HepG2 (cell line): ENCODE results near the gene KRTAP10-2. TPM values are rescaled to one million over a fixed set of nuclear protein-coding genes. Genes with fewer than 3 reads are reported as not detected.
A peak's percentile ranks its signal among the peaks of the same experiment; 100 is the strongest.

Experiments used
- AGO1 ChIP-seq: fragments of 200-400 bp; formaldehyde crosslinking; IDR thresholded peaks from 2 replicates; pipeline ENCODE4 v1.6.1; 2017; ENCODE audit warnings: mild to moderate bottlenecking, low read depth, low read length, moderate library complexity; ENCODE audit not compliant: poor library complexity, severe bottlenecking
- CCDC6 ChIP-seq: sonication (generic); formaldehyde crosslinking; IDR thresholded peaks from 2 replicates; pipeline ENCODE4 v1.8.1; 2022; ENCODE audit warnings: mild to moderate bottlenecking, missing genetic modification reagents, moderate library complexity
- CREB1 ChIP-seq, 2 experiments: fragments of 450-650 bp in 1 of 2; IDR thresholded peaks; 2 replicates each; pipeline ENCODE4 v1.6.1; 2016 to 2017; ENCODE audit warnings: control low read depth in 1 of 2, mild to moderate bottlenecking in 1 of 2, missing compliant biosample characterization in 1 of 2, missing genetic modification characterization in 1 of 2
- GABPB1 ChIP-seq: IDR thresholded peaks from 2 replicates; pipeline ENCODE4 v1.6.1; 2016; ENCODE audit warnings: mild to moderate bottlenecking, missing genetic modification reagents, moderate library complexity, missing compliant biosample characterization
- KAT8 ChIP-seq: IDR thresholded peaks from 2 replicates; pipeline ENCODE4 v1.6.1; 2016; ENCODE audit warnings: missing genetic modification reagents, missing compliant biosample characterization
- KDM3A ChIP-seq: IDR thresholded peaks from 2 replicates; pipeline ENCODE4 v1.6.1; 2018; ENCODE audit warnings: low read depth, missing compliant biosample characterization
- NFYC ChIP-seq: IDR thresholded peaks from 2 replicates; pipeline ENCODE4 v1.6.1; 2016; ENCODE audit warnings: missing genetic modification reagents, missing compliant biosample characterization
- SALL2 ChIP-seq: sonication (generic); formaldehyde crosslinking; IDR thresholded peaks from 2 replicates; pipeline ENCODE4 v1.8.1; 2023; ENCODE audit warnings: mild to moderate bottlenecking, missing genetic modification reagents, inconsistent platforms
- ZFAT ChIP-seq: sonication (generic); formaldehyde crosslinking; conservative IDR thresholded peaks from 2 replicates; pipeline ENCODE4 v1.8.1; 2023; ENCODE audit warnings: missing genetic modification reagents, inconsistent platforms
- ZNF33A ChIP-seq: sonication (generic); formaldehyde crosslinking; IDR thresholded peaks from 2 replicates; pipeline ENCODE4 v1.5.1; 2020; ENCODE audit warnings: missing genetic modification reagents, mild to moderate bottlenecking, moderate library complexity, borderline replicate concordance
- ZNF496 ChIP-seq: sonication (generic); formaldehyde crosslinking; IDR thresholded peaks from 2 replicates; pipeline ENCODE4 v1.8.1; 2023; ENCODE audit warnings: mild to moderate bottlenecking, moderate library complexity, missing genetic modification reagents; ENCODE audit not compliant: insufficient replicate concordance
- polyA plus RNA-seq, 8 experiments: library from polyadenylated mRNA; depleted of rRNA in 3 of 8; stranded (reverse) in 7 of 8; unstranded in 1 of 8; fragments of >200 nt; fragmentation: Illumina TruSeq in 4 of 8; extraction: Trizol in 4 of 8; gene quantifications; 2 replicates each; pipeline versions ENCODE4 v1.2.1 to v1.2.3, GENCODE V29; 2011 to 2016; ENCODE audit warnings: low read depth in 4 of 8, missing spikeins in 1 of 8, mixed read lengths in 1 of 8; ENCODE audit not compliant: insufficient read depth in 1 of 8
- total RNA-seq, 5 experiments: library from RNA; depleted of rRNA; stranded (reverse); fragments of >200 nt; fragmentation: Illumina TruSeq; extraction: Trizol; gene quantifications; 2 replicates each; pipeline ENCODE4 v1.2.3, GENCODE V29; 2016; ENCODE audit warnings: low read depth in 1 of 5
- TF ChIP-seq, protein P1 (sequence below): sonication (generic); formaldehyde crosslinking; IDR thresholded peaks from 2 replicates; pipeline ENCODE4 v1.8.0; 2022; ENCODE audit warnings: low read depth, missing genetic modification reagents
- TF ChIP-seq, protein P2 (sequence below): sonication (generic); formaldehyde crosslinking; IDR thresholded peaks from 2 replicates; pipeline ENCODE4 v1.5.1; 2020; ENCODE audit warnings: mild to moderate bottlenecking, missing genetic modification reagents, borderline replicate concordance
- TF ChIP-seq, protein P3 (sequence below), 2 experiments: IDR thresholded peaks; 2 replicates each; pipeline ENCODE4 v1.6.1; 2011 to 2012; ENCODE audit warnings: low read length in 2 of 2, borderline replicate concordance in 1 of 2, low read depth in 1 of 2, mild to moderate bottlenecking in 1 of 2, moderate library complexity in 1 of 2

The KRTAP10-2 gene
- total and polyA plus RNA-seq, 2 of the 13 experiments (the other 11 are each of a cell fraction or from before 2014, with no cell fraction given), result not detected

DNA sequence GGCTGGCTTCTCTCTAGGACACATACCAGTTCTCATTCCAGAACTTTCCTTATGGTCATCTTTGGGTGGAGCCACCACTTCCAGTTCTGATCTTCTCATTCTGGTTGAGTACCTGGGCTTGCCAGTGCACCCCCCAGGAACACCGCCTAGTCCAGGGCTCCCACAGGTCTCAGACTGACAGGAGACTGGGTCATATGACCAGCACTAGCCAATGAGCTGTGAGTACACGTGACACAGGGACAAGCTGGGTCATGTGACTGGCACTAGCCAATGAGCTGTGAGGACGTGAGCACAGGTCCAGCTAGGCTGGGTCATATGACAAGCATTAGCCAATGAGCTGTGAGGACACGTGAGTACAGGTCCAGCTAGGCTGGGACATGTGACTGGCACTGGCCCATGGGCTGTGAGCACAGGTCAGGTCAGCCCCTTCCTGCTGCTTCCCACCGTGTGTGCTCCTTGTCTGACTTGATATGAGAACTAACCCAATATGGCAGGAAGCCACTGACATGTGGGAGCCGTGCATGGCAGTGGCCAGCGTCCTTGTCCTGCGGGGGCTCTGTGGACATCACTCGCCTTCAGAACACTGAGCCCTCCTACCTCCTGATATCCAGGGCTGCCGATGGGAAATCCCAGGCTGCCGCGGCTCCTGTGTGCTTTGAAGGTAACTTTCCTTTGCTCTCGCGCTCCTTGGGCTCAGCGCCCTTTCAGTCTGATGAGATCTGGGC lies 34.0 kb downstream of the KRTAP10-2 start (continued):
- TF ChIP-seq KAT8 (peak; percentile 90), AGO1 (peak; percentile 77), SALL2 (CRISPR knock-in tag) (peak; percentile 45; the same call in 1 of the 2 replicates), KDM3A (CRISPR knock-in tag) (no peak), ZFAT (CRISPR knock-in tag) (no peak), CCDC6 (no peak), NFYC (CRISPR knock-in tag) (peak; percentile 100), GABPB1 (CRISPR knock-in tag) (peak; percentile 49; the same call in 1 of the 2 replicates), ZNF33A (CRISPR knock-in tag) (no peak), ZNF496 (CRISPR knock-in tag) (no peak), CREB1 (IDR thresholded peaks at IDR 0.05) (peak; percentile 85), CREB1 (CRISPR knock-in tag; IDR thresholded peaks at IDR 0.05) (no peak)
- TF ChIP-seq, protein P1, sequence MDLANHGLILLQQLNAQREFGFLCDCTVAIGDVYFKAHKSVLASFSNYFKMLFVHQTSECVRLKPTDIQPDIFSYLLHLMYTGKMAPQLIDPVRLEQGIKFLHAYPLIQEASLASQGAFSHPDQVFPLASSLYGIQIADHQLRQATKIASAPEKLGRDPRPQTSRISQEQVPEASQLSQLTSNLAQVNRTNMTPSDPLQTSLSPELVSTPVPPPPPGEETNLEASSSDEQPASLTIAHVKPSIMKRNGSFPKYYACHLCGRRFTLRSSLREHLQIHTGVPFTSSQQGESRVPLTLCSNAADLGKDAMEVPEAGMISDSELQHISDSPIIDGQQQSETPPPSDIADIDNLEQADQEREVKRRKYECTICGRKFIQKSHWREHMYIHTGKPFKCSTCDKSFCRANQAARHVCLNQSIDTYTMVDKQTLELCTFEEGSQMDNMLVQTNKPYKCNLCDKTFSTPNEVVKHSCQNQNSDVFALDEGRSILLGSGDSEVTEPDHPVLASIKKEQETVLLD (CRISPR knock-in tag), result no peak
- TF ChIP-seq, protein P2, sequence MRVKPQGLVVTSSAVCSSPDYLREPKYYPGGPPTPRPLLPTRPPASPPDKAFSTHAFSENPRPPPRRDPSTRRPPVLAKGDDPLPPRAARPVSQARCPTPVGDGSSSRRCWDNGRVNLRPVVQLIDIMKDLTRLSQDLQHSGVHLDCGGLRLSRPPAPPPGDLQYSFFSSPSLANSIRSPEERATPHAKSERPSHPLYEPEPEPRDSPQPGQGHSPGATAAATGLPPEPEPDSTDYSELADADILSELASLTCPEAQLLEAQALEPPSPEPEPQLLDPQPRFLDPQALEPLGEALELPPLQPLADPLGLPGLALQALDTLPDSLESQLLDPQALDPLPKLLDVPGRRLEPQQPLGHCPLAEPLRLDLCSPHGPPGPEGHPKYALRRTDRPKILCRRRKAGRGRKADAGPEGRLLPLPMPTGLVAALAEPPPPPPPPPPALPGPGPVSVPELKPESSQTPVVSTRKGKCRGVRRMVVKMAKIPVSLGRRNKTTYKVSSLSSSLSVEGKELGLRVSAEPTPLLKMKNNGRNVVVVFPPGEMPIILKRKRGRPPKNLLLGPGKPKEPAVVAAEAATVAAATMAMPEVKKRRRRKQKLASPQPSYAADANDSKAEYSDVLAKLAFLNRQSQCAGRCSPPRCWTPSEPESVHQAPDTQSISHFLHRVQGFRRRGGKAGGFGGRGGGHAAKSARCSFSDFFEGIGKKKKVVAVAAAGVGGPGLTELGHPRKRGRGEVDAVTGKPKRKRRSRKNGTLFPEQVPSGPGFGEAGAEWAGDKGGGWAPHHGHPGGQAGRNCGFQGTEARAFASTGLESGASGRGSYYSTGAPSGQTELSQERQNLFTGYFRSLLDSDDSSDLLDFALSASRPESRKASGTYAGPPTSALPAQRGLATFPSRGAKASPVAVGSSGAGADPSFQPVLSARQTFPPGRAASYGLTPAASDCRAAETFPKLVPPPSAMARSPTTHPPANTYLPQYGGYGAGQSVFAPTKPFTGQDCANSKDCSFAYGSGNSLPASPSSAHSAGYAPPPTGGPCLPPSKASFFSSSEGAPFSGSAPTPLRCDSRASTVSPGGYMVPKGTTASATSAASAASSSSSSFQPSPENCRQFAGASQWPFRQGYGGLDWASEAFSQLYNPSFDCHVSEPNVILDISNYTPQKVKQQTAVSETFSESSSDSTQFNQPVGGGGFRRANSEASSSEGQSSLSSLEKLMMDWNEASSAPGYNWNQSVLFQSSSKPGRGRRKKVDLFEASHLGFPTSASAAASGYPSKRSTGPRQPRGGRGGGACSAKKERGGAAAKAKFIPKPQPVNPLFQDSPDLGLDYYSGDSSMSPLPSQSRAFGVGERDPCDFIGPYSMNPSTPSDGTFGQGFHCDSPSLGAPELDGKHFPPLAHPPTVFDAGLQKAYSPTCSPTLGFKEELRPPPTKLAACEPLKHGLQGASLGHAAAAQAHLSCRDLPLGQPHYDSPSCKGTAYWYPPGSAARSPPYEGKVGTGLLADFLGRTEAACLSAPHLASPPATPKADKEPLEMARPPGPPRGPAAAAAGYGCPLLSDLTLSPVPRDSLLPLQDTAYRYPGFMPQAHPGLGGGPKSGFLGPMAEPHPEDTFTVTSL, result no peak
- TF ChIP-seq, protein P3, sequence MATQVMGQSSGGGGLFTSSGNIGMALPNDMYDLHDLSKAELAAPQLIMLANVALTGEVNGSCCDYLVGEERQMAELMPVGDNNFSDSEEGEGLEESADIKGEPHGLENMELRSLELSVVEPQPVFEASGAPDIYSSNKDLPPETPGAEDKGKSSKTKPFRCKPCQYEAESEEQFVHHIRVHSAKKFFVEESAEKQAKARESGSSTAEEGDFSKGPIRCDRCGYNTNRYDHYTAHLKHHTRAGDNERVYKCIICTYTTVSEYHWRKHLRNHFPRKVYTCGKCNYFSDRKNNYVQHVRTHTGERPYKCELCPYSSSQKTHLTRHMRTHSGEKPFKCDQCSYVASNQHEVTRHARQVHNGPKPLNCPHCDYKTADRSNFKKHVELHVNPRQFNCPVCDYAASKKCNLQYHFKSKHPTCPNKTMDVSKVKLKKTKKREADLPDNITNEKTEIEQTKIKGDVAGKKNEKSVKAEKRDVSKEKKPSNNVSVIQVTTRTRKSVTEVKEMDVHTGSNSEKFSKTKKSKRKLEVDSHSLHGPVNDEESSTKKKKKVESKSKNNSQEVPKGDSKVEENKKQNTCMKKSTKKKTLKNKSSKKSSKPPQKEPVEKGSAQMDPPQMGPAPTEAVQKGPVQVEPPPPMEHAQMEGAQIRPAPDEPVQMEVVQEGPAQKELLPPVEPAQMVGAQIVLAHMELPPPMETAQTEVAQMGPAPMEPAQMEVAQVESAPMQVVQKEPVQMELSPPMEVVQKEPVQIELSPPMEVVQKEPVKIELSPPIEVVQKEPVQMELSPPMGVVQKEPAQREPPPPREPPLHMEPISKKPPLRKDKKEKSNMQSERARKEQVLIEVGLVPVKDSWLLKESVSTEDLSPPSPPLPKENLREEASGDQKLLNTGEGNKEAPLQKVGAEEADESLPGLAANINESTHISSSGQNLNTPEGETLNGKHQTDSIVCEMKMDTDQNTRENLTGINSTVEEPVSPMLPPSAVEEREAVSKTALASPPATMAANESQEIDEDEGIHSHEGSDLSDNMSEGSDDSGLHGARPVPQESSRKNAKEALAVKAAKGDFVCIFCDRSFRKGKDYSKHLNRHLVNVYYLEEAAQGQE (IDR thresholded peaks at IDR 0.05; ENCODE audit: borderline replicate concordance in 1 of 2, low read depth in 1 of 2, low read length in 2 of 2), result no peak
